ENCODE results near the gene SERINC5. TPM values are rescaled to one million over a fixed set of nuclear protein-coding genes. Genes with fewer than 3 reads are reported as not detected.
A peak's percentile ranks its signal among the peaks of the same experiment; 100 is the strongest.
"Not testable (repeated sequence)": the region's sequence is repeated elsewhere in the genome, so short reads cannot be mapped to it uniquely, and the experiment has no call there.

Gene SERINC5
- total RNA-seq, 1 experiment from 2014 or later = 52.3 TPM

DNA sequence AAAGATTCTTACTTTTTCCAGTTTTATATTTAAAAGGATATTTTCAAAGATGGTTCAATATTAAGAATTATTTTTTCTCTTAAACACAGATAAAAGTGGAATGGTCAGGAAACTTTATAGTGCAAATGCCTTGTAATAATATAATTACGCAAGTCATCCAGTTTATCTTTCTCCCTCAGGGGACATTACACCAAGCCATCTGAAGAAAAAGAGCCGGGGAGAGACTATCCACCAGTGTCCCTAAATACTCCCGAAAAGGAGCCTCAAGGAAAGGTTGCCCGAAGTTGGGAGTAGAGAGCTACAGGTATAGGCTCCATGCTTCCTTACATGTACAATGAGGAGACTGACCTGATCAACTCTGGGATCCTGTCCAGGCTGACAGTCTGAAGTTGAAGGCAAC is 101.1 kb downstream of the SERINC5 start:
- Histone ChIP-seq H2BK12ac (ENCODE audit: insufficient read length, low read depth, low read length) (no peak overlapping the region), H3K79me1 (ENCODE audit: insufficient read depth, low read depth, low read length, poor library complexity, severe bottlenecking) (no peaks in the 10 kb centered on the region), H3K79me2 (ENCODE audit: insufficient read depth, low read length) (no peaks in the 10 kb centered on the region), H4K8ac (replicated peaks; ENCODE audit: insufficient read length, low read depth, low read length) (no peak overlapping the region), H4K5ac (ENCODE audit: insufficient read length, low read depth, low read length) (no peak overlapping the region), H3K14ac (ENCODE audit: insufficient read depth, low read length) (no peak overlapping the region), H2BK5ac (ENCODE audit: insufficient read length, low read length) (no peak overlapping the region), H2AK5ac (ENCODE audit: insufficient read length, low read length) (no peak overlapping the region), H4K20me1 (ENCODE audit: control insufficient read depth, insufficient read depth, insufficient read length) (no peaks in the 10 kb centered on the region), H3K9ac (ENCODE audit: extremely low read depth, insufficient read length, low read length) (no peak overlapping the region), H3K4me2 (ENCODE audit: insufficient read depth, insufficient read length, low read length) (no peak overlapping the region), H3T11ph (ENCODE audit: low read length) (no peak overlapping the region), H2BK20ac (ENCODE audit: low read depth, low read length, poor library complexity, severe bottlenecking) (no peak overlapping the region), H3K27ac (ENCODE audit: insufficient read length, low read depth, low read length) (no peak overlapping the region), H3K27me3 (ENCODE audit: insufficient read depth, low read length) (no peaks in the 10 kb centered on the region), H3K4me1 (ENCODE audit: insufficient read depth, low read length) (peaks cover 14% of the 10 kb centered on the region), H3K18ac (ENCODE audit: insufficient read length, low read depth, low read length) (no peak overlapping the region), H2AFZ (ENCODE audit: low read length) (no peak overlapping the region), H3K23ac (ENCODE audit: insufficient read length, low read depth, low read length) (no peak overlapping the region), H2BK15ac (ENCODE audit: low read depth, low read length) (no peak overlapping the region), H2BK120ac (ENCODE audit: low read depth, low read length, poor library complexity, severe bottlenecking) (no peak overlapping the region), H3K23me2 (ENCODE audit: insufficient read length, low read depth, low read length, poor library complexity, severe bottlenecking) (no peaks in the 10 kb centered on the region), H3K56ac (ENCODE audit: insufficient read length, low read depth, low read length) (no peak overlapping the region), H3K9me3 (ENCODE audit: control insufficient read depth, low read depth, low read length) (no peaks in the 10 kb centered on the region), H4K91ac (ENCODE audit: insufficient read length, low read depth, low read length) (no peak overlapping the region), H3K4ac (ENCODE audit: low read depth, low read length) (no peak overlapping the region)
- Mint-ChIP-seq H3K4me1 (peaks cover 36 to 37% of the 10 kb centered on the region in 2 experiments), H3K9me3 (no peaks in the 10 kb centered on the region), H3K4me3 (no peak overlapping the region), H3K27ac (peak overlapping the region in 2 of 3 experiments; percentile 5 to 51; a peak in 1 of 7 replicates), H3K27me3 (ENCODE audit: low read depth) (no peaks in the 10 kb centered on the region), H3K36me3 (ENCODE audit: insufficient read depth in 1 of 3, low read depth in 3 of 3) (peaks cover 9 to 70% (median 16%) of the 10 kb centered on the region in 3 experiments)
- TF ChIP-seq, protein P1, sequence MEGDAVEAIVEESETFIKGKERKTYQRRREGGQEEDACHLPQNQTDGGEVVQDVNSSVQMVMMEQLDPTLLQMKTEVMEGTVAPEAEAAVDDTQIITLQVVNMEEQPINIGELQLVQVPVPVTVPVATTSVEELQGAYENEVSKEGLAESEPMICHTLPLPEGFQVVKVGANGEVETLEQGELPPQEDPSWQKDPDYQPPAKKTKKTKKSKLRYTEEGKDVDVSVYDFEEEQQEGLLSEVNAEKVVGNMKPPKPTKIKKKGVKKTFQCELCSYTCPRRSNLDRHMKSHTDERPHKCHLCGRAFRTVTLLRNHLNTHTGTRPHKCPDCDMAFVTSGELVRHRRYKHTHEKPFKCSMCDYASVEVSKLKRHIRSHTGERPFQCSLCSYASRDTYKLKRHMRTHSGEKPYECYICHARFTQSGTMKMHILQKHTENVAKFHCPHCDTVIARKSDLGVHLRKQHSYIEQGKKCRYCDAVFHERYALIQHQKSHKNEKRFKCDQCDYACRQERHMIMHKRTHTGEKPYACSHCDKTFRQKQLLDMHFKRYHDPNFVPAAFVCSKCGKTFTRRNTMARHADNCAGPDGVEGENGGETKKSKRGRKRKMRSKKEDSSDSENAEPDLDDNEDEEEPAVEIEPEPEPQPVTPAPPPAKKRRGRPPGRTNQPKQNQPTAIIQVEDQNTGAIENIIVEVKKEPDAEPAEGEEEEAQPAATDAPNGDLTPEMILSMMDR (conservative IDR thresholded peaks at IDR 0.05) = no peak
- DNase-seq = no peak
- WGBS (ENCODE audit: extremely low coverage, insufficient read length, low lambda C conversion rate) = no CpG with 5 or more reads among the region's 4 CpGs

DNA sequence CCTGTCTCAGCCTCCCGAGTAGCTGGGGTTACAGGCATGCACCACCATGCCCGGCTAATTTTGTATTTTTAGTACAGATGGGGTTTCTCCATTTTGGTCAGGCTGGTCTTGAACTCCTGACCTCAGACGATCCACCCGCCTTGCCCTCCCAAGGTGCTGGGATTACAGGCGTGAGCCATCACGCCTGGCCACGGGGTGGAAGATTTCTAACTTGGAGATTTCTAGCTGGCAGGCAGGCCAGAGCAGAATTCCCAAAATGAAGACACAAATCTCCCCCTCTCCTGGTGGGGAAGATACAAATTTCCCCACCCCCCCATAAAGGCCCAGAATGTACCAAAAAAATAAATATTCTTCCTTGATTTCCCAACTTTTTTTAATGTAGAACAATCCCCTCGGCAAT is 101.6 kb downstream of the SERINC5 start:
- not testable (repeated sequence) for H3K79me1 ChIP-seq (ENCODE audit: insufficient read depth, low read depth, low read length, poor library complexity, severe bottlenecking); H3K9me3 Mint-ChIP-seq; H3K14ac ChIP-seq (ENCODE audit: insufficient read depth, low read length); H4K91ac ChIP-seq (ENCODE audit: insufficient read length, low read depth, low read length); H3K27me3 ChIP-seq (ENCODE audit: insufficient read depth, low read length); H3T11ph ChIP-seq (ENCODE audit: low read length); H3K9ac ChIP-seq (ENCODE audit: extremely low read depth, insufficient read length, low read length); H4K8ac ChIP-seq (replicated peaks; ENCODE audit: insufficient read length, low read depth, low read length); H2BK120ac ChIP-seq (ENCODE audit: low read depth, low read length, poor library complexity, severe bottlenecking); H3K4ac ChIP-seq (ENCODE audit: low read depth, low read length); H4K20me1 ChIP-seq (ENCODE audit: control insufficient read depth, insufficient read depth, insufficient read length); H3K79me2 ChIP-seq (ENCODE audit: insufficient read depth, low read length); H3K18ac ChIP-seq (ENCODE audit: insufficient read length, low read depth, low read length); H3K23me2 ChIP-seq (ENCODE audit: insufficient read length, low read depth, low read length, poor library complexity, severe bottlenecking); H3K9me3 ChIP-seq (ENCODE audit: control insufficient read depth, low read depth, low read length); H2AK5ac ChIP-seq (ENCODE audit: insufficient read length, low read length); H3K4me3 Mint-ChIP-seq; H3K56ac ChIP-seq (ENCODE audit: insufficient read length, low read depth, low read length); H3K23ac ChIP-seq (ENCODE audit: insufficient read length, low read depth, low read length); H2AFZ ChIP-seq (ENCODE audit: low read length); H2BK5ac ChIP-seq (ENCODE audit: insufficient read length, low read length); H2BK15ac ChIP-seq (ENCODE audit: low read depth, low read length); H2BK20ac ChIP-seq (ENCODE audit: low read depth, low read length, poor library complexity, severe bottlenecking); H3K27ac ChIP-seq (ENCODE audit: insufficient read length, low read depth, low read length); DNase-seq; H4K5ac ChIP-seq (ENCODE audit: insufficient read length, low read depth, low read length); H3K27me3 Mint-ChIP-seq (ENCODE audit: low read depth); H2BK12ac ChIP-seq (ENCODE audit: insufficient read length, low read depth, low read length); H3K4me2 ChIP-seq (ENCODE audit: insufficient read depth, insufficient read length, low read length)
- no CpG with 5 or more reads among the region's 8 CpGs for WGBS (ENCODE audit: extremely low coverage, insufficient read length, low lambda C conversion rate)
- peaks cover 10% of the 10 kb centered on the region for H3K4me1 ChIP-seq (ENCODE audit: insufficient read depth, low read length)
- peaks cover 36 to 37% of the 10 kb centered on the region in 2 experiments for H3K4me1 Mint-ChIP-seq
- peak overlapping the region in 1 of 3 experiments; percentile 5; a peak in 2 of 7 replicates for H3K27ac Mint-ChIP-seq
- peaks cover 9 to 72% (median 16%) of the 10 kb centered on the region in 3 experiments for H3K36me3 Mint-ChIP-seq (ENCODE audit: insufficient read depth in 1 of 3, low read depth in 3 of 3)

Measured in H9 (cell line).